Skin of body (tissue), 2 donors: ENCODE results near the gene FBXW8. TPM values are rescaled to one million over a fixed set of nuclear protein-coding genes. Genes with fewer than 3 reads are reported as not detected.

Source experiments
- DNase-seq: peaks from one replicate; lab custom pipeline; 2025; lab: John Stamatoyannopoulos, UW
- total RNA-seq: library from RNA; depleted of rRNA; stranded (reverse); fragments of >200 nt; gene quantifications from one replicate; pipeline ENCODE4 v1.2.3, GENCODE V29; 2014

The FBXW8 gene
- total RNA-seq, 1 donor from 2014 or later: 11.1 TPM

DNA sequence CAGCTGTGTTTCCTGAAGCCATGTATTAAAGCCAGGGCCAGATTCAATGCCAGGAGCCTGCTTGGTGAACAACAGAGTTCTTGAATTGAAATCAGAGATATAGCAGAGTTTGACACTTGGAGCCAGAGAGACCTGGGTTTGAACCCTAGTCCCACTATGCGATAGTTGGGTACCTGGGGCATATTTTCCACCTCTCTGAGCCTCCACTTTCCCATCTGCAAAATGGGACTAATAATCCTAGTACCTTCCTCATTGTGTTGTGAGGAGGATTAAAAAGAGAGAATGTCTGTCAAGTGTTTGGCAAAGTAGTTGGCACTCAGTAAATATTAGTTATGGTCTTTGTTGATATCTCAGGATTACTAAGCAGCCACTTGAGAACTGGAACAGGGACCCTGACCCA is 23.5 kb upstream of the FBXW8 start:
- DNase-seq: no peak

DNA sequence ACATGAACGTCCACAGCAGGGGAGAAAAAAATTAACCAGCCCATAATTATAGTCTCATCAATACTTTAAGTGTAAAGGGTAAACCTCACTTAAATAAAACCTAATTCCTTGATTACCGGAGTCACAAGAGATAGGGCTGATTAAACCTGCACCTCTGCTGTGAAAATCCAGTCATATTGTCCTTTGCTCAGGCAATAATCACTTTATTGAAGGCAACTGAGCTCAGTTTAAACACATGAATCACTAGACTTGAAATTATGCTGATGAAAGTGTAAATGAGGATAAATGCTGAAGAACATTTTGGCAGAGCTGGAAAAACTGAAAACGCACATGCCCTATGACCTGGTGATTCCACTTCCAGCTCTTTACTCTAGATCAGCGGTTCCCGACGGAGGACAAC is 22.9 kb upstream of the FBXW8 start:
- DNase-seq: no peak

GRCh38 chr12:116890330-116890729 is 20.4 kb upstream of the FBXW8 start:
- no peak for DNase-seq

DNA sequence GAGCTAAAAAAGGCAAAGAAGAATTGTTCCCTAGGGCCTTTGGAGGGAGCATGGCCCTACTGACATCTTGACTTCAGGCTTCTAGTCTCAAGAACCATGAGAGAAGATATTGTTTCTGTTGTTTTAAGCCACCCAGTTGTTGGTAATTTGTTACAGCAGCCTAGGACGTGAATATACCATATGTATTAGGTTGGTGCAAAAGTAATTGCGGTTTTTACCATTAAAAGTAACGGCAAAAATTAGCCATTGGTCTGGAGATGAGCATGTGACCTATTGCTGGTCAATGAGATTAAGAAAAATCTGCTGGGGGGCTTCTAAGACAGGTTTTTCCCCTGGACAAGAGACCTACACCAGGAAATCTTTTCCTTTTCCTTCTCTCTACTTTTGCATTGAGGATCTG is 19.7 kb upstream of the FBXW8 start:
- DNase-seq: no peak

DNA sequence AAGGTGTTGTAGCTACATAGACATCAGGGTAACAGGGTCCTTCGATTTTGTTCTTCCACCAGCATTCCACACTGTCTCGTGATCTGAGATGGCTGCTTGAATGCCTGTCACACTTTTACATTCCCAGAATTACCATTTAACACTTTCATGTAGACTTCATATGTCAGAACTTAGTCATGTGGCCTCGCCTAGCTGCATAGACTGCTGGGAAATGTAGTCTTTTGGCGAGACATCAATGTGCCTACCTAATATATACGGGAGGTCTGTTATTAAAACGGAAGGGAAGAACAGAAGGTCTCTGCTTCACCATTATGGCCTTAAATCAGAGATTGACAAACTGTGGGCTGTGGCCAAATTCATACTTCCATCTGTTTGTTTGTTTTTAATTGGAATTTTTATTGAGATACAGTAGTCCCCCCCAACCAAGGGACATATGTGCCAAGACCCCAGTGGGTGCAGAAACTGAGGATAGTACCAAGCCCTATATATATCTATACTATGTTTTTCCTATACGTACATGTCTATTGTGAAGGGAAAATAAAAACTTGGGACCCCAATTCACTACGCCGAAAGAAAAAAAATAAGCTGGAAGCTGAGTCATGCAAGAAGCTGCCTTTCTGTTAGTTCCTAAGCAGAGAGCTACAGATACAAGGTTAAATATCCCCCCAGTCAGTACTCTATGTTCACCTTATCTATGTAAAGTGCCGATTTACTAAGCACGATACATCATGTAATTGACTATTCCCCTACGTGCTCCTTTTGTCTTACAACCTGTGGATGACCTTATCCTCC is 18.2 kb upstream of the FBXW8 start:
- no peak for DNase-seq

GRCh38 chr12:116894913-116895312 is 15.8 kb upstream of the FBXW8 start:
- DNase-seq: no peak

GRCh38 chr12:116896411-116896924 is 14.3 kb upstream of the FBXW8 start:
- no peak for DNase-seq

GRCh38 chr12:116897476-116897875 is 13.3 kb upstream of the FBXW8 start:
- DNase-seq: no peak

GRCh38 chr12:116898669-116899068 is 12.1 kb upstream of the FBXW8 start:
- DNase-seq: no peak

DNA sequence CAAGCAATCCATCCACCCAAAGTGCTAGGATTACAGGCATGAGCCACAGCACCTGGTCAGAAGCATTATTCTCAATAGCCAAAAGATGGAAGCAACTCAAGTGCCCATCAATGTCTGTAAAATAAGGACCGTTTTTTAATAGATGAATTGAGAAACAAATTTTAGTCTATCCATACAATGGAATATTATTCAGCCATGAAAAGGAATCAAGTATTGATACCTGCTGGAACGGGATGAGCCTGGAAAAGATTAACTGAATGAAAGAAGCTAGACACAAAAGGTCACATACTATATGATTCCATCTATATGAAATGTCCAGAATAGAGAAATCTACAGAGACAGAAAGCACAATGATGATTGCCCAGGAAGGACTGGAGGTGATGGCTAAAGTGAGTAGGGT is 9.1 kb upstream of the FBXW8 start:
- DNase-seq: no peak

GRCh38 chr12:116903818-116904217 is 6.9 kb upstream of the FBXW8 start:
- no peak for DNase-seq

- no peak for DNase-seq
Measured at GRCh38 chr12:116906285-116906684, 4.5 kb upstream of the FBXW8 start.

DNA sequence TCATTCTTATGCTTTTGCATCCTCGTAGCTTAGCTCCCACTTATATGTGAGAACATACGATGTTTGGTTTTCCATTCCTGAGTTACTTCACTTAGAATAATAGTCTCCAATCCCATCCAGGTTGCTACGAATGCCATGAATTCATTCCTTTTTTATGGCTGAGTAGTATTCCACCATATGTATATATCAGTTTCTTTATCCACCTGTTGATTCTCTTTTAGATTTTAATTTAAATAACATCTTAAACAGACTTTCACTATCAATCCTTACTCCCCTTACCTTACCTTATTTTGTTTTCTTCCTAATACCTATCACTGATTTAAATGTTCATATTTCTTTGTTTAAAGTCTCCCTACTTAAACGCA is 488 bp upstream of the FBXW8 start:
- no peak for DNase-seq

- DNase-seq: no peak
Measured at GRCh38 chr12:116915326-116915725, 4.6 kb downstream of the FBXW8 start.

DNA sequence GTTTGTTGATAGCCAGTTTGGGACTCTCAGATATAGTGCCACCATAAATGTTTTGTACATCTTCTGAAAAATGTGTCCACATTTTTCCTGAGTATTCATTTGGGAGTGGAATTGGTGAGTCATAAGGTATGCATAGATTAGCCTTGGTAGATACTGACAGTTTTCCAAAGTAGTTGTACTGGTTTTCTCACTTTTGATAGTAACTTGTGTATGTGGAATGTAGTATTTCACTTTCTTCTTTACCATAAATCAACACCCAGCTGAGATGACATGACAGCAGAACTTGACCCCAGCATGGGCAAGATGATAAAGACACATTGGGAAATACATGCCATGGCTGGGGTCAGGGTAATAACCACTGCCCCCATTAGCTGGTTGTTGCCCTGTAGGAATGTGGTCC is 5.4 kb downstream of the FBXW8 start:
- DNase-seq: no peak

DNA sequence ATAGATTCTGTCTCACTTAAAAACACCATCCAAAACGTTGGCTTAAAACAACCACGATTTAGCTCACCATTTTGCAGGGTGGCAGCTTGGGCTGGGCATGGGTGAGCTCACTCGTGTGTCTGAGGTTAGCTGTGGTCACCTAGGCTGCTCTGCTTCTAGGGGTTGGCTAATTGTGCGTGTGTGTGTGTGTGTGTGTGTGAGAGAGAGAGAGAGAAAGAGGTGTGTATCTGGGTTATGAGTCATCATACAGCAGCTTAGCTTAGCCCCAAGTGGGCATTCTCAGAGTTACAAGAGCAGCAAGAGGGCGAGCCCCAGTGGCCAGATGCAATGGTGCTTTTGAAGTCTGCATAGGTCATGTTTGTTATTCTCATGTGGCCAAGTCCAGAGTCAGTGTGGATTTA is 6.0 kb downstream of the FBXW8 start:
- DNase-seq: no peak

- no peak for DNase-seq
Measured at GRCh38 chr12:116918464-116918863, 7.7 kb downstream of the FBXW8 start.

- no peak for DNase-seq
Measured at GRCh38 chr12:116919247-116919661, 8.5 kb downstream of the FBXW8 start.

DNA sequence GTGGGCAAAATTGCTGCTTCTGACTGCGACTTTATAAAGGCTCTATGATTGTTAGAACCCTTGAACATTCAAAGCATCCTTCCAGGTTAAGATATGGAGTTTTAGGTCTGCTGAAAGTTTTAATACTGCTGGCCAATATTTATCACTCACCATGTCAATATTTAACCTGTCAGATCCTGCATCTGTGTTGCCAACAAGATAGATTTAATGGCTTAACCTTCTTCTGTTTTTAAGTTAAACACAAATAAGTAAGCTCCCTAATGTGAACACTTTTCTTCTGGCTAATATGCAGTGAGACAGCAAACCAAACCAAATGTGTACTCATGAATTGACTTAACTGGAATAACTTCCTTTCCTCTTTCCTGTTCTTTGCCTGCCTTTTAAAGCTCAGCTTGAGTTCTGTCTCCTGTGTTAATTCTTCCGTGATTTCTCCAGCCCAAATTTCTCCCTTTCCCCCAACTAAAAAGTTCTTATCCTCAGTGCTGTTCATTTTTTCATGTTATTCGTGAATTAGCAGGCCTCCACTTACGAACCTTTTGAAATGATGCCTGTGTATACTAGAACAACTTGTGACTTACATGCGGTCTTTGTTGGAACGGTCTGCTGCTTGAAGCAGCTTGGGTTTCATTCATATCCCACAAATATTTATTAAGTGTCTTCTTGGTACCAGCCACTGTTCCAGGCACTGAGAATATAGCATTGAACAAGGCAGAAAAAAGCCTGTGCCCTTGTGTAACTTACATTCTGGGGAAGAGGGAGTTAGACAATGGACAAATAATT is 9.1 kb downstream of the FBXW8 start:
- no peak for DNase-seq

DNA sequence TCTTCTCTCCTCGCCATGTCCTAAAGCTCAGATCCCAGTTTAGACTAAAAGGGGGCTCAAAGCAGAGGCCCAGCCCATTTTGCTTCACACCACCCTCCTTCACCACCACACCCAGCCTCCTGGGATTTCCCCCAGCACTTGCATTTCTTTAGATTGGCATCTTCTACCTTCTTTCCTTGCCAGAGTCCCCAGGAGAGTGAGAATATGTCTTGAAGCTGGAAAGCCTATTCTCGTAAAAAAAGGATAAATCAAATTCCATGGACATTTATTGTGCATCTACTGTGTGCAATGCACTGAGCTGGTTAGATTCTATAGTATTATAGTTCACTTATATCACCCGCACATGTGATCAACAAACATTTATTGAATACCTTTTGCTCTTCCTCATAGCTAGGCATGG is 10.2 kb downstream of the FBXW8 start:
- no peak for DNase-seq

DNA sequence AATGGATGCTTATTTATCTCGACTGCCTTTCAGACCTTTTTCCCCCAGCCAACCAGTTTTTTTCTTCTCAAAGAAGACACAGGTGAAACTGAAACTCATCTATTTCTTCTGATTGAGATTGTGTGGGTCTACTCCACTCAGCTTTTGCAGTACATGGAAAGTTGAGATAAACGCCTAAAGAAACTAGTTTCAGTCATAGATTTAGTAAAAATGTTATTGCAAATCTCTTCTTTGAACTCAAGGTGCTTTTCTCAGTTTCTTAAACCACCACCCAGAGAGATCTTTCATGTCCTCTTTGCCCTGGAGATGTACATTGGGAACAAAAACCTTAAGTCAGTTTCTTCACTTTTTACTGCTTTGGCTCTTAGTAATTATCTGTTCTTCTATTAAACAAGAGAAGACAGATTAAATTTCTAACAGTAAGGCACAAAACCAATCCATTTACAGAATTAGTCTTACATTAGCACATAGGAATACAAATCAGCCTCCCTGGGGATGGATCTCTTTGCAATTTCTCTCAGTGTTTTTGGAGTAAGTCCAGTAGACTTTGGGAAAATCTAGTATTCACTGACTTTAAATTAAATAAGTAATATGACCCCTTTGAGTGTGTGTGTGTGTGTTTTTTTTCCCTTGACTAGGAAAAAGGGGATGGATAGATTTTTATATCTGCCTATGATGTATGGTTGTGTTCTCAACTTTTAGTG is 11.6 kb downstream of the FBXW8 start:
- DNase-seq: no peak
